H9 (cell line): ENCODE data around the gene FCMR. TPM values are rescaled to one million over a fixed set of nuclear protein-coding genes. Genes with fewer than 3 reads are reported as not detected.

Source experiments
- DNase-seq: peaks from one replicate; pipeline ENCODE4 v3.0.0-alpha.2; 2017
- H2AFZ ChIP-seq: one replicate; pipeline ENCODE4 v1.6.1; 2013; ENCODE audit warnings: mild to moderate bottlenecking, low read length, control low read depth, moderate library complexity
- H2AK5ac ChIP-seq: 2 replicates; pipeline ENCODE4 v1.6.1; 2013; ENCODE audit warnings: low read length, control low read depth, mixed read lengths; ENCODE audit not compliant: insufficient read length
- H2BK120ac ChIP-seq: one replicate; pipeline ENCODE4 v1.6.1; 2013; ENCODE audit warnings: low read depth, mild to moderate bottlenecking, low read length, control low read depth, inconsistent platforms; ENCODE audit not compliant: poor library complexity, severe bottlenecking
- H2BK12ac ChIP-seq: 2 replicates; pipeline ENCODE4 v1.6.1; 2013; ENCODE audit warnings: low read length, control low read depth, mixed read lengths, low read depth; ENCODE audit not compliant: insufficient read length
- H2BK15ac ChIP-seq: 2 replicates; pipeline ENCODE4 v1.6.1; 2013; ENCODE audit warnings: low read depth, low read length, control low read depth
- H2BK20ac ChIP-seq: one replicate; pipeline ENCODE4 v1.6.1; 2013; ENCODE audit warnings: low read depth, mild to moderate bottlenecking, low read length, control low read depth, inconsistent platforms; ENCODE audit not compliant: poor library complexity, severe bottlenecking
- H2BK5ac ChIP-seq: 2 replicates; pipeline ENCODE4 v1.6.1; 2013; ENCODE audit warnings: low read length, control low read depth, mixed read lengths; ENCODE audit not compliant: insufficient read length
- H3K14ac ChIP-seq: 2 replicates; pipeline ENCODE4 v1.6.1; 2013; ENCODE audit warnings: low read length, control low read depth; ENCODE audit not compliant: insufficient read depth
- H3K18ac ChIP-seq: 2 replicates; pipeline ENCODE4 v1.6.1; 2013; ENCODE audit warnings: low read depth, mild to moderate bottlenecking, mixed read lengths, low read length, control low read depth; ENCODE audit not compliant: insufficient read length
- H3K23ac ChIP-seq: 2 replicates; pipeline ENCODE4 v1.6.1; 2013; ENCODE audit warnings: low read length, control low read depth, mixed read lengths, low read depth; ENCODE audit not compliant: insufficient read length
- H3K23me2 ChIP-seq: 2 replicates; pipeline ENCODE4 v1.6.1; 2013; ENCODE audit warnings: low read depth, mild to moderate bottlenecking, mixed read lengths, low read length, control low read depth; ENCODE audit not compliant: insufficient read length, poor library complexity, severe bottlenecking
- H3K27ac ChIP-seq: 2 replicates; pipeline ENCODE4 v1.5.1; 2013; ENCODE audit warnings: low read length, control low read depth, mixed read lengths, low read depth; ENCODE audit not compliant: insufficient read length
- H3K27me3 ChIP-seq: 2 replicates; pipeline ENCODE4 v1.6.1; 2013; ENCODE audit warnings: low read length, control low read depth, inconsistent platforms; ENCODE audit not compliant: insufficient read depth
- H3K4ac ChIP-seq: 2 replicates; pipeline ENCODE4 v1.6.1; 2013; ENCODE audit warnings: low read depth, mild to moderate bottlenecking, control low read depth, inconsistent platforms, low read length, moderate library complexity
- H3K4me1 ChIP-seq: 2 replicates; pipeline ENCODE4 v1.6.1; 2013; ENCODE audit warnings: low read length, control low read depth, inconsistent platforms; ENCODE audit not compliant: insufficient read depth
- H3K4me2 ChIP-seq: 2 replicates; pipeline ENCODE4 v1.6.1; 2013; ENCODE audit warnings: low read length, control low read depth, mixed read lengths; ENCODE audit not compliant: insufficient read length, insufficient read depth
- H3K56ac ChIP-seq: 2 replicates; pipeline ENCODE4 v1.6.1; 2013; ENCODE audit warnings: low read depth, mild to moderate bottlenecking, mixed read lengths, low read length, control low read depth; ENCODE audit not compliant: insufficient read length
- H3K79me1 ChIP-seq: 2 replicates; pipeline ENCODE4 v1.6.1; 2013; ENCODE audit warnings: low read depth, mild to moderate bottlenecking, moderate library complexity, low read length, control low read depth, inconsistent platforms; ENCODE audit not compliant: insufficient read depth, poor library complexity, severe bottlenecking
- H3K79me2 ChIP-seq: 2 replicates; pipeline ENCODE4 v1.6.1; 2013; ENCODE audit warnings: low read length, control low read depth, inconsistent platforms; ENCODE audit not compliant: insufficient read depth
- H3K9ac ChIP-seq: 2 replicates; pipeline ENCODE4 v1.6.1; 2013; ENCODE audit warnings: low read length, control low read depth, mixed read lengths; ENCODE audit not compliant: insufficient read length; ENCODE audit errors: extremely low read depth
- H3K9me3 ChIP-seq: one replicate; pipeline ENCODE4 v1.6.1; 2013; ENCODE audit warnings: low read depth, low read length, inconsistent platforms; ENCODE audit not compliant: control insufficient read depth
- H3T11ph ChIP-seq: one replicate; pipeline ENCODE4 v1.6.1; 2013; ENCODE audit warnings: mild to moderate bottlenecking, low read length, control low read depth, inconsistent platforms
- H4K20me1 ChIP-seq: one replicate; pipeline ENCODE4 v1.6.1; 2013; ENCODE audit not compliant: control insufficient read depth, insufficient read length, insufficient read depth
- H4K5ac ChIP-seq: 2 replicates; pipeline ENCODE4 v1.6.1; 2013; ENCODE audit warnings: low read depth, mild to moderate bottlenecking, mixed read lengths, low read length, control low read depth; ENCODE audit not compliant: insufficient read length
- H4K8ac ChIP-seq: replicated peaks from 2 replicates; pipeline ENCODE4 v1.6.1; 2013; ENCODE audit warnings: low read length, control low read depth, mixed read lengths, low read depth; ENCODE audit not compliant: insufficient read length
- H4K91ac ChIP-seq: 2 replicates; pipeline ENCODE4 v1.6.1; 2013; ENCODE audit warnings: low read depth, mild to moderate bottlenecking, moderate library complexity, mixed read lengths, low read length, control low read depth; ENCODE audit not compliant: insufficient read length
- H3K27ac Mint-ChIP-seq, 3 experiments: 2 replicates in 2 of 3; 3 replicates in 1 of 3; pipeline ENCODE4 v1.8.0; 2020 to 2021; ENCODE audit warnings: mixed read lengths in 3 of 3, mild to moderate bottlenecking in 1 of 3, moderate library complexity in 1 of 3
- H3K27me3 Mint-ChIP-seq: 2 replicates; pipeline ENCODE4 v1.8.0; 2021; ENCODE audit warnings: low read depth, mild to moderate bottlenecking, moderate library complexity, mixed read lengths
- H3K36me3 Mint-ChIP-seq, 3 experiments: 2 replicates in 2 of 3; 3 replicates in 1 of 3; pipeline ENCODE4 v1.8.0; 2020 to 2021; ENCODE audit warnings: low read depth in 3 of 3, mixed read lengths in 3 of 3; ENCODE audit not compliant: insufficient read depth in 1 of 3
- H3K4me1 Mint-ChIP-seq, 2 experiments: 2 replicates each; pipeline ENCODE4 v1.8.0; 2020; ENCODE audit warnings: mixed read lengths in 2 of 2
- H3K4me3 Mint-ChIP-seq, 2 experiments: 2 replicates in 1 of 2; 3 replicates in 1 of 2; pipeline ENCODE4 v1.8.0; 2020 to 2021; ENCODE audit warnings: mild to moderate bottlenecking in 2 of 2, mixed read lengths in 2 of 2, moderate library complexity in 1 of 2
- H3K9me3 Mint-ChIP-seq, 2 experiments: 2 replicates in 1 of 2; 3 replicates in 1 of 2; pipeline ENCODE4 v1.8.0; 2020; ENCODE audit warnings: mild to moderate bottlenecking in 2 of 2, mixed read lengths in 2 of 2, moderate library complexity in 1 of 2
- WGBS: extraction: QIAGEN DNeasy Blood & Tissue Kit; methylation state at CpG from one replicate; pipeline ENCODE4 v1.1.7; 2013; ENCODE audit warnings: missing lambda C conversion rate, low lambda C conversion rate, mixed read lengths; ENCODE audit not compliant: insufficient read length; ENCODE audit errors: extremely low coverage; 5-methylcytosine and 5-hydroxymethylcytosine counted together
- total RNA-seq: library from RNA; stranded (reverse); gene quantifications from 2 replicates; pipeline ENCODE4 v1.2.1, GENCODE V29; 2021
- TF ChIP-seq, protein P1 (sequence below): fragments of 200-600 bp; sonication (generic); conservative IDR thresholded peaks from 3 replicates; pipeline ENCODE4 v1.8.0; 2021; ENCODE audit warnings: antibody characterized with exemption, mild to moderate bottlenecking

FCMR gene
- total RNA-seq, 1 experiment from 2014 or later: not detected

GRCh38 chr1:206896261-206896660 lies 25.5 kb downstream of the FCMR start:
- no peaks in the 10 kb centered on the region for H3K36me3 Mint-ChIP-seq
- Histone ChIP-seq H3K18ac (no peak overlapping the region), H3K4me2 (no peak overlapping the region), H3K9me3 (no peaks in the 10 kb centered on the region), H2BK120ac (no peak overlapping the region), H4K20me1 (no peaks in the 10 kb centered on the region), H3K56ac (no peak overlapping the region), H3K23me2 (no peaks in the 10 kb centered on the region), H2BK12ac (no peak overlapping the region), H4K91ac (no peak overlapping the region), H3K79me2 (no peaks in the 10 kb centered on the region), H3K14ac (no peak overlapping the region), H4K5ac (no peak overlapping the region), H3K9ac (no peak overlapping the region), H2AFZ (no peak overlapping the region), H3K27me3 (no peaks in the 10 kb centered on the region), H4K8ac (no peak overlapping the region), H3T11ph (no peak overlapping the region), H3K4me1 (no peaks in the 10 kb centered on the region), H3K79me1 (no peaks in the 10 kb centered on the region), H2BK5ac (no peak overlapping the region), H2BK15ac (no peak overlapping the region), H3K23ac (no peak overlapping the region), H3K4ac (no peak overlapping the region), H2AK5ac (no peak overlapping the region), H2BK20ac (no peak overlapping the region), H3K27ac (no peak overlapping the region)
- H3K27ac Mint-ChIP-seq: no peak overlapping the region; a peak in 1 of 7 replicates
- TF ChIP-seq, protein P1, sequence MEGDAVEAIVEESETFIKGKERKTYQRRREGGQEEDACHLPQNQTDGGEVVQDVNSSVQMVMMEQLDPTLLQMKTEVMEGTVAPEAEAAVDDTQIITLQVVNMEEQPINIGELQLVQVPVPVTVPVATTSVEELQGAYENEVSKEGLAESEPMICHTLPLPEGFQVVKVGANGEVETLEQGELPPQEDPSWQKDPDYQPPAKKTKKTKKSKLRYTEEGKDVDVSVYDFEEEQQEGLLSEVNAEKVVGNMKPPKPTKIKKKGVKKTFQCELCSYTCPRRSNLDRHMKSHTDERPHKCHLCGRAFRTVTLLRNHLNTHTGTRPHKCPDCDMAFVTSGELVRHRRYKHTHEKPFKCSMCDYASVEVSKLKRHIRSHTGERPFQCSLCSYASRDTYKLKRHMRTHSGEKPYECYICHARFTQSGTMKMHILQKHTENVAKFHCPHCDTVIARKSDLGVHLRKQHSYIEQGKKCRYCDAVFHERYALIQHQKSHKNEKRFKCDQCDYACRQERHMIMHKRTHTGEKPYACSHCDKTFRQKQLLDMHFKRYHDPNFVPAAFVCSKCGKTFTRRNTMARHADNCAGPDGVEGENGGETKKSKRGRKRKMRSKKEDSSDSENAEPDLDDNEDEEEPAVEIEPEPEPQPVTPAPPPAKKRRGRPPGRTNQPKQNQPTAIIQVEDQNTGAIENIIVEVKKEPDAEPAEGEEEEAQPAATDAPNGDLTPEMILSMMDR: no peak
- no peaks in the 10 kb centered on the region for H3K9me3 Mint-ChIP-seq
- no CpG with 5 or more reads among the region's 3 CpGs for WGBS
- no peak overlapping the region for H3K4me3 Mint-ChIP-seq
- peaks cover 16% of the 10 kb centered on the region for H3K27me3 Mint-ChIP-seq
- DNase-seq: no peak
- peaks cover 8 to 12% of the 10 kb centered on the region in 2 experiments for H3K4me1 Mint-ChIP-seq
